A673 (cell line): ENCODE measurements around the gene TNP2. TPM values are rescaled to one million over a fixed set of nuclear protein-coding genes. Genes with fewer than 3 reads are reported as not detected.

ENCODE experiments used
- BruUV-seq: library from RNA; stranded (reverse); fragments of 400-500 nt; replicated peaks from 2 replicates; lab custom pipeline; 2021; lab: Mats Ljungman, UMichigan
- CTCF ChIA-PET: fragments of 300-600 bp; sonication (Branson Sonifier 250); formaldehyde crosslinking; loops from one replicate; lab custom pipeline; 2022; ENCODE audit warnings: antibody characterized with exemption; lab: Charles Lee
- POLR2A ChIA-PET: fragments of 300-600 bp; sonication (Branson Sonifier 250); formaldehyde crosslinking; loops from one replicate; lab custom pipeline; 2022; ENCODE audit warnings: antibody characterized with exemption; ENCODE audit not compliant: low non-redundant PET; lab: Charles Lee
- DNase-seq: peaks from one replicate; pipeline ENCODE4 v3.0.0-alpha.2; 2015; ENCODE audit warnings: low spot score
- H3K27ac ChIP-seq: fragments of 200-600 bp; sonication (generic); 2 replicates; pipeline ENCODE4 v1.5.1; 2016; ENCODE audit warnings: mixed run types, low read depth, mild to moderate bottlenecking, mixed read lengths, antibody characterized with exemption, low read length; ENCODE audit not compliant: poor library complexity, severe bottlenecking
- H3K27me3 ChIP-seq: fragments of 200-600 bp; sonication (generic); replicated peaks from 2 replicates; pipeline ENCODE4 v1.6.1; 2017; ENCODE audit warnings: mixed run types, low read depth, mild to moderate bottlenecking, mixed read lengths, antibody characterized with exemption, low read length; ENCODE audit not compliant: insufficient read depth, poor library complexity
- H3K36me3 ChIP-seq: fragments of 200-600 bp; sonication (generic); 2 replicates; pipeline ENCODE4 v1.6.1; 2016; ENCODE audit warnings: mixed run types, mild to moderate bottlenecking, mixed read lengths, antibody characterized with exemption, low read length; ENCODE audit not compliant: insufficient read depth, poor library complexity, severe bottlenecking
- H3K4me1 ChIP-seq: fragments of 200-600 bp; sonication (generic); 2 replicates; pipeline ENCODE4 v1.6.1; 2017; ENCODE audit warnings: mixed run types, mild to moderate bottlenecking, mixed read lengths, antibody characterized with exemption, low read length; ENCODE audit not compliant: insufficient read depth, poor library complexity, severe bottlenecking
- H3K4me3 ChIP-seq: fragments of 200-600 bp; sonication (generic); 2 replicates; pipeline ENCODE4 v1.5.1; 2016; ENCODE audit warnings: low read depth, mixed run types, mild to moderate bottlenecking, mixed read lengths, low read length; ENCODE audit not compliant: poor library complexity, severe bottlenecking
- H3K9me3 ChIP-seq: fragments of 200-600 bp; sonication (generic); 2 replicates; pipeline ENCODE4 v1.6.1; 2016; ENCODE audit warnings: mixed run types, low read depth, mild to moderate bottlenecking, mixed read lengths, antibody characterized with exemption, low read length; ENCODE audit not compliant: poor library complexity, severe bottlenecking
- CTCF ChIP-seq: fragments of 300-800, 200-600 bp; sonication (generic); conservative IDR thresholded peaks from 2 replicates; pipeline ENCODE4 v1.5.1; 2017; ENCODE audit warnings: low read depth, mild to moderate bottlenecking, antibody characterized with exemption, low read length, moderate library complexity, mixed read lengths
- EZH2 ChIP-seq: fragments of 200-600 bp; sonication (generic); IDR thresholded peaks from 2 replicates; pipeline ENCODE4 v1.6.1; 2017; ENCODE audit warnings: borderline replicate concordance, low read depth, mild to moderate bottlenecking, mixed read lengths, antibody characterized with exemption, low read length; ENCODE audit not compliant: poor library complexity, severe bottlenecking
- intact Hi-C: fragments of 100-400 bp; cut with micrococcal nuclease; formaldehyde crosslinking; loops from one replicate; pipeline ENCODE4 v1.10.0; 2022; ENCODE audit not compliant: unreplicated experiment
- total RNA-seq: library from RNA; stranded (reverse); gene quantifications from 2 replicates; pipeline ENCODE4 v1.2.3, GENCODE V29; 2021

Gene TNP2
- total RNA-seq, 1 experiment from 2014 or later, result not detected

GRCh38 chr16:11315510-11315909 lies 46.4 kb upstream of the TNP2 start:
- POLR2A ChIA-PET, result no interaction called here
- peak; percentile 71 for DNase-seq

GRCh38 chr16:11314309-11314894 lies 45.3 kb upstream of the TNP2 start:
- TF ChIP-seq EZH2, result no peak
- no peak for TF ChIP-seq CTCF
- BruUV-seq, result no TSS peak
- H3K27me3 ChIP-seq, result no peaks in the 10 kb centered on the region
- intact Hi-C loops, result no loop called here
- H3K4me3 ChIP-seq, result no peak overlapping the region
- no peak overlapping the region for H3K27ac ChIP-seq
- POLR2A ChIA-PET, result no interaction called here
- DNase-seq, result no peak
- CTCF ChIA-PET, result no interaction called here
- no peaks in the 10 kb centered on the region for H3K9me3 ChIP-seq
- H3K4me1 ChIP-seq, result peaks cover 11% of the 10 kb centered on the region
- no peaks in the 10 kb centered on the region for H3K36me3 ChIP-seq

More at GRCh38 chr16:11315510-11315909, 46.4 kb upstream of the TNP2 start:
- intact Hi-C loops, result no loop called here
- BruUV-seq, result no TSS peak
- CTCF ChIA-PET, result interaction anchor here (0.6 kb wide), 1 partner anchor 81 kb away, joined by 3 read pairs; no protein-coding TSS in a partner anchor
- H3K9me3 ChIP-seq, result no peaks in the 10 kb centered on the region
- no peak overlapping the region for H3K27ac ChIP-seq
- TF ChIP-seq EZH2 (no peak), CTCF (0 out of 2 replicates have a peak, but pooled peaks have one; percentile 15)
- H3K36me3 ChIP-seq, result no peaks in the 10 kb centered on the region
- H3K4me1 ChIP-seq, result peaks cover 11% of the 10 kb centered on the region
- H3K27me3 ChIP-seq, result no peaks in the 10 kb centered on the region
- H3K4me3 ChIP-seq, result no peak overlapping the region

- BruUV-seq, result no TSS peak
- no peak for TF ChIP-seq CTCF
- TF ChIP-seq EZH2, result no peak
- Histone ChIP-seq H3K27me3 (no peaks in the 10 kb centered on the region), H3K36me3 (no peaks in the 10 kb centered on the region), H3K27ac (peak overlapping the region; percentile 8), H3K4me3 (no peak overlapping the region), H3K4me1 (peaks cover 11% of the 10 kb centered on the region), H3K9me3 (no peaks in the 10 kb centered on the region)
- DNase-seq, result no peak
- CTCF ChIA-PET, result interaction anchor here (1.0 kb wide), 1 partner anchor 43 kb away, joined by 4 read pairs; no protein-coding TSS in a partner anchor
- intact Hi-C loops, result no loop called here
- POLR2A ChIA-PET, result interaction anchor here (0.7 kb wide), 1 partner anchor 67 kb away, joined by 6 read pairs; no protein-coding TSS in a partner anchor
Observed at GRCh38 chr16:11313493-11314308, 44.6 kb upstream of the TNP2 start.
